Left lung (tissue), 10 donors: ENCODE measurements around the gene EFNA5. TPM values are rescaled to one million over a fixed set of nuclear protein-coding genes. Genes with fewer than 3 reads are reported as not detected.
A peak's percentile ranks its signal among the peaks of the same experiment; 100 is the strongest.

Experiments used
- ATAC-seq: fragments of 200-7000 bp; cut with Tn5 transposase; one replicate; pipeline ENCODE4 v1.9.1; 2020; ENCODE audit warnings: moderate library complexity
- DNase-seq, 4 donors: peaks; one replicate each; pipeline ENCODE4 v3.0.0-alpha.2; 2013 to 2020
- H3K27ac ChIP-seq, 2 donors: fragments of 200-600 bp; sonication (generic) in 1 of 2; one replicate each; pipeline versions ENCODE4 v1.5.0 to v1.8.0; 2020 to 2021
- H3K27me3 ChIP-seq, 2 donors: fragments of 200-600 bp; sonication (generic) in 1 of 2; one replicate each; pipeline versions ENCODE4 v1.5.0 to v1.8.0; 2020 to 2021
- H3K36me3 ChIP-seq, 2 donors: fragments of 200-600 bp; sonication (generic) in 1 of 2; one replicate each; pipeline versions ENCODE4 v1.5.0 to v1.8.0; 2020 to 2021
- H3K4me1 ChIP-seq, 2 donors: fragments of 200-600 bp; one replicate each; pipeline ENCODE4 v1.8.0; 2021
- H3K4me3 ChIP-seq, 2 donors: fragments of 200-600 bp; sonication (generic) in 1 of 2; one replicate each; pipeline versions ENCODE4 v1.5.0 to v1.8.0; 2020 to 2021; ENCODE audit warnings: mild to moderate bottlenecking in 1 of 2
- H3K9me3 ChIP-seq, 2 donors: fragments of 200-600 bp; sonication (generic) in 1 of 2; one replicate each; pipeline versions ENCODE4 v1.5.0 to v1.8.0; 2020 to 2021
- intact Hi-C, 2 donors: fragments of 100-400 bp; cut with DNase I; formaldehyde crosslinking; loops; one replicate each; pipeline versions ENCODE4 v1.11.2 to v1.14.2; 2022
- polyA plus RNA-seq, 6 donors: library from polyadenylated mRNA; unstranded; fragments of 120-200 nt; gene quantifications; one replicate each; pipeline ENCODE4 v1.2.1, GENCODE V29; 2013; ENCODE audit not compliant: insufficient read length in 6 of 6
- total RNA-seq, 2 donors: library from RNA; stranded (reverse); fragmentation: NEBNext Ultra II Directional; extraction: Animal tissue kit (Norgen Biotek cat#: 25700); gene quantifications; one replicate each; pipeline ENCODE4 v1.2.1, GENCODE V29; 2021
- TF ChIP-seq, protein P1 (sequence below), 2 donors: fragments of 200-600 bp; sonication (generic) in 1 of 2; IDR thresholded peaks; one replicate each; pipeline versions ENCODE4 v1.5.0 to v1.8.0; 2021; ENCODE audit warnings: antibody characterized with exemption in 2 of 2
- donor health status: DM: no; HTN: yes; CAD: no.
- donor health status: DM: no; HTN: no; CAD: no.

EFNA5 gene
- total and polyA plus RNA-seq, 8 donors, result 8.8 to 28.3 (median 22.8) TPM

DNA sequence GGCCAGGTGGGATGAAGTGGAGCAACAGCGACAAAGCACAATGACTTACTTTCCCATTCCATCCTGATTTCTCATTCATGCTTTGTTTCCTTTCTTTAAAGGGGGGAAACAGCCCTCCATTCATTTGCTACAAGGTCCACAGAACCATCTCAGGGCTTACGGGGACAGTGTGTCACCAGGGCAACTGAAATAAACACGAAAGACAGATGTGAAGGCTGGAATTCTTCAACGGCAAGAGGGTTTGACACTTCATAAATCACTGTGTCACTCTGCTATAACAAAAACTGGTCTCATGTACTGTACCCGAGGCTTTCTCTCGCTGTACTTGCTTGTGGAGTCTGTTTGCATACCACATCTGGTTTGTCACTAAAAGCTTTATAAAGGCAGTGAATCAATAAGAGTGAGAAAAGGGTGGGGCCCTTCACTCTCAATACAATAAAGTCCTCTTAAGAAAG is 150.8 kb downstream of the EFNA5 start:
- TF ChIP-seq, protein P1, sequence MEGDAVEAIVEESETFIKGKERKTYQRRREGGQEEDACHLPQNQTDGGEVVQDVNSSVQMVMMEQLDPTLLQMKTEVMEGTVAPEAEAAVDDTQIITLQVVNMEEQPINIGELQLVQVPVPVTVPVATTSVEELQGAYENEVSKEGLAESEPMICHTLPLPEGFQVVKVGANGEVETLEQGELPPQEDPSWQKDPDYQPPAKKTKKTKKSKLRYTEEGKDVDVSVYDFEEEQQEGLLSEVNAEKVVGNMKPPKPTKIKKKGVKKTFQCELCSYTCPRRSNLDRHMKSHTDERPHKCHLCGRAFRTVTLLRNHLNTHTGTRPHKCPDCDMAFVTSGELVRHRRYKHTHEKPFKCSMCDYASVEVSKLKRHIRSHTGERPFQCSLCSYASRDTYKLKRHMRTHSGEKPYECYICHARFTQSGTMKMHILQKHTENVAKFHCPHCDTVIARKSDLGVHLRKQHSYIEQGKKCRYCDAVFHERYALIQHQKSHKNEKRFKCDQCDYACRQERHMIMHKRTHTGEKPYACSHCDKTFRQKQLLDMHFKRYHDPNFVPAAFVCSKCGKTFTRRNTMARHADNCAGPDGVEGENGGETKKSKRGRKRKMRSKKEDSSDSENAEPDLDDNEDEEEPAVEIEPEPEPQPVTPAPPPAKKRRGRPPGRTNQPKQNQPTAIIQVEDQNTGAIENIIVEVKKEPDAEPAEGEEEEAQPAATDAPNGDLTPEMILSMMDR (IDR thresholded peaks at IDR 0.05), result no peak
- no peaks in the 10 kb centered on the region for H3K9me3 ChIP-seq
- no peak overlapping the region for H3K4me3 ChIP-seq
- H3K27me3 ChIP-seq, result no peaks in the 10 kb centered on the region
- intact Hi-C loops, result no loop called here
- H3K27ac ChIP-seq, result no peak overlapping the region
- H3K4me1 ChIP-seq, result no peaks in the 10 kb centered on the region
- DNase-seq, result peak in 2 of 4 donors; percentile 50 to 51
- no peaks in the 10 kb centered on the region for H3K36me3 ChIP-seq
- ATAC-seq, result no peak

DNA sequence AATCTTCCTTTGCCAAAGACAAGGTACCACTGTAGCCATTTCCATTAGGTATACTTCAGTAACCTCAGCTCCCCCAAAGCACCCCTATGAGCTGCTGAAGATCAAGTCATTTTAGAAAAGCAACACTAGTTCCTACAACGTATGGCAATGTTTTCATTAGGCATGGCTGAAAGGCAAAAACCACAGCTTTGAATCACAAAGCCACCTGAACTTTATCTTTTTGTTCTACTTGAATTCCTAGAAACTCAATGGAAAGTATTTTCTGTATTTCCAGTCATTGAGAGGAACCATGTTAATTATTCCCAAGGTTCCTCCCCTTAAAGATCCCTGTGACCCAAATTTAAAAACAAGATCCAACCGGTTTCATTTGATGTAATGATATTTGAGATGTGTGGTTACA is 152.1 kb downstream of the EFNA5 start:
- ATAC-seq, result no peak
- Histone ChIP-seq H3K27me3 (no peaks in the 10 kb centered on the region), H3K4me3 (no peak overlapping the region), H3K27ac (no peak overlapping the region), H3K9me3 (no peaks in the 10 kb centered on the region), H3K4me1 (no peaks in the 10 kb centered on the region), H3K36me3 (no peaks in the 10 kb centered on the region)
- no peak for DNase-seq
- TF ChIP-seq, protein P1 (IDR thresholded peaks at IDR 0.05), result no peak
- intact Hi-C loops, result no loop called here

DNA sequence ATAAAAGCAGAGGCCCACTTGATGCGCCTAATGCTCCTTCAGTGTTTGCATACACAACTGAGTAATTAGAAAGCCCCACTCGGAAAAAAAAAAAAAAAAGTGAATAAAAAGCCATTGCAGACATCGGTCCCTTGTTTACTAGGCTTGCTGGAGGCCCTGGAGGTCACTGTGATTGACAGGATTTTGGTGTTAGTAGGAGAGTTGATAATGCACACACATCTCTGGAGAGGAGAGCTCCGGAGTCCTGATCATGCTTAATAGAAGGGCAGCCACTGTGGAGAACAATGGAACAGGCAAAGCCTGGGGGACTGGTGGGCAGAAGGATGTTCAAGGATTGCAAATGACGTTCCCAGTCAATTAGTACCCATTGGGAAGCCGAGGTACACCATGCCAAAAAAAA is 152.5 kb downstream of the EFNA5 start:
- no peak for ATAC-seq
- Histone ChIP-seq H3K36me3 (no peaks in the 10 kb centered on the region), H3K27ac (no peak overlapping the region), H3K4me3 (no peak overlapping the region), H3K4me1 (no peaks in the 10 kb centered on the region), H3K9me3 (no peaks in the 10 kb centered on the region), H3K27me3 (no peaks in the 10 kb centered on the region)
- no peak for DNase-seq
- TF ChIP-seq, protein P1 (IDR thresholded peaks at IDR 0.05), result no peak
- intact Hi-C loops, result no loop called here

DNA sequence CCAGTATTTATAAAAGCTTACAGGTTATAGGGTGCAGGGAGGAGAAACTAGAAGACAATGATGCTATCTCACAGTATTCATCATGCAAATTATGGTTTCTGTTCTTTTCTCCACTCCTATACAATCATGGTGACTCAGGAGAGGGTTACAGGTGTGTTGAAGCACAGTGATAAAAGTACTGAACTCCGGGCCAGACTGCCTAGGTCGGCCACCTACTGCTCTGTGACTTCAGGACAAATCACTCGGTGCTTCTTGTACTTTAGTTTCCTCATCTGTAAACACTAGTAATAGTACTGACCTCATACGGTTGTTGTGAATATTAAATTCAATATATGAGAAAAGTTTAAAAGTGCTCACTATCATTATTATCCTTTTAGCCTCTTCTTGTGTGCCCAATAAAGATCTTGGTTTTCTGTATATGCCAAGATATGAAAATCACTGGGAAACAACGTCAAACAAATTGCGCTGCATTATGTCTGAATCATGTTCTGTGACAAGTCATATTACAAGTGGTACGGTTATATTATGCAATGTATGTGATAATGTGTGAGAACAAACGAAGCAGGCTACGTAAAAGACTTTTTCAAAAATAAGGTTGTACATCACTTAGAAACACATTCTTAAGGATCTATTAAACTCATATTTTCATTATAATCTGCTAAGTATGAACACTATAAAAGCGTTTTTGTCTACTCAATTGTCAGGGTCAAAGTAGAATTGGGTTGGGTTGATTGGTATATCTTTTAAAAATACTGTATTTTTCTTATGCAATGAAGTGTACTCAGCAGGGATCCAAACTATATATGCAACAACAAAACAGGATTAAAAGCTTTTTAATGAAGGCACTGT is 153.3 kb downstream of the EFNA5 start:
- TF ChIP-seq, protein P1 (IDR thresholded peaks at IDR 0.05), result no peak
- Histone ChIP-seq H3K4me1 (no peaks in the 10 kb centered on the region), H3K27me3 (no peaks in the 10 kb centered on the region), H3K9me3 (no peaks in the 10 kb centered on the region), H3K4me3 (no peak overlapping the region), H3K27ac (no peak overlapping the region), H3K36me3 (no peaks in the 10 kb centered on the region)
- intact Hi-C loops, result no loop called here
- DNase-seq, result peak in 2 of 4 donors; percentile 51 to 53
- no peak for ATAC-seq

DNA sequence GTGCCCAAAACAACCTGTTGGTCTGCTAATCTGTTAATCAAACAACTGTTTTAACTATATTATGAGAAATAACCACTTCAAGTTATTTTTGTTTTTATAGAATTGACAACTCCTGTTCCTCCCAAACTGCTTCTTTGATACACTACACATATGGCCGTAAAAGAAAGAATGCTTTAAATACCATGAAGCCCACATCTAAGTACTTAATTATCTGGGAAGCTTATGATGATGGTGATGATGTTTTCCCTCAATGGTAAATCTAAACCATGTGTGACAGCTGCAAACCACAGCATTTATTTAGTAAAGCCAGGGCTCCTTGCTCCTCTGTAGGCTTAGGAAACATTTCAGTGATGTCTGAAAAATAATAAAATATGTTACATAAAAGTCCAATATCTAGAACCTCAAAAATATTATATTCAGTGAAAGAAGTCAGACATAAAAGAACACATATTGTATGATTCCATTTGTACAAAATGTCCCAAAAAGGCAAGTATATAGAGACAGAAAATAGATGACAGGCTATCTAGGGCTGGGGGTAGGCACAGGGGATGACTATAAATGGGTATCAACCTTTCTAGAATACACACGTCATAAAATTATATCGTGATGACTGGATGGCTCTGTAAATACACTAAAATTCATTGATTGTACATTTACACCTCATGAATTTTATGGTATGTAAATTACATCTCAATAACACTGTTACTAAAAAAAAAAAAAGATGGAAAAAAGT is 154.1 kb downstream of the EFNA5 start:
- Histone ChIP-seq H3K27ac (no peak overlapping the region), H3K27me3 (no peaks in the 10 kb centered on the region), H3K4me1 (no peaks in the 10 kb centered on the region), H3K36me3 (no peaks in the 10 kb centered on the region), H3K9me3 (no peaks in the 10 kb centered on the region), H3K4me3 (no peak overlapping the region)
- TF ChIP-seq, protein P1 (IDR thresholded peaks at IDR 0.05), result no peak
- no peak for ATAC-seq
- intact Hi-C loops, result no loop called here
- DNase-seq, result no peak
